Stomach (tissue), 19 donors: ENCODE measurements around the gene TMPRSS4. TPM values are rescaled to one million over a fixed set of nuclear protein-coding genes. Genes with fewer than 3 reads are reported as not detected.

Experiments used
- DNase-seq, 2 donors: peaks; one replicate each; pipeline versions ENCODE4 v3.0.0 to v3.0.0-alpha.2; 2013 to 2019
- H3K27ac ChIP-seq, 5 donors: fragments of 200-600 bp in 4 of 5; sonication (generic) in 4 of 5; one replicate each; pipeline ENCODE4 v1.5.1; 2013 to 2019; ENCODE audit warnings: mild to moderate bottlenecking in 1 of 5, moderate library complexity in 1 of 5
- H3K27me3 ChIP-seq, 3 donors: fragments of 200-600 bp; sonication (generic); one replicate each; pipeline ENCODE4 v1.5.1; 2017 to 2019; ENCODE audit warnings: mixed run types in 1 of 3
- H3K36me3 ChIP-seq, 4 donors: fragments of 200-600 bp; sonication (generic); 1 replicate in 3 of 4; 2 replicates in 1 of 4; pipeline ENCODE4 v1.5.1; 2016 to 2019
- H3K4me1 ChIP-seq, 4 donors: fragments of 200-600 bp; sonication (generic); one replicate each; pipeline ENCODE4 v1.5.1; 2016 to 2019
- H3K4me3 ChIP-seq, 4 donors: fragments of 200-600 bp; sonication (generic) in 3 of 4; one replicate each; pipeline ENCODE4 v1.5.1; 2016 to 2019; ENCODE audit warnings: mild to moderate bottlenecking in 1 of 4
- H3K9me3 ChIP-seq, 4 donors: fragments of 200-600 bp; sonication (generic); one replicate each; pipeline ENCODE4 v1.5.1; 2016 to 2019
- CTCF ChIP-seq, 7 experiments: fragments of 450-650 bp in 4 of 7; fragments of 200-600 bp in 3 of 7; sonication (generic) in 3 of 7; IDR thresholded peaks; one replicate each; pipeline ENCODE4 v1.5.1; 2016 to 2019; ENCODE audit warnings: antibody characterized with exemption in 7 of 7, control low read depth in 2 of 7, mild to moderate bottlenecking in 1 of 7
- EP300 ChIP-seq: sonication (generic); formaldehyde crosslinking; IDR thresholded peaks from one replicate; pipeline ENCODE4 v1.6.1; 2017; ENCODE audit warnings: antibody characterized with exemption
- POLR2A ChIP-seq, 4 donors: fragments of 450-650 bp; IDR thresholded peaks; one replicate each; pipeline ENCODE4 v1.6.1; 2016; ENCODE audit warnings: antibody characterized with exemption in 4 of 4, control low read depth in 2 of 4, mild to moderate bottlenecking in 1 of 4, moderate library complexity in 1 of 4
- POLR2AphosphoS5 ChIP-seq, 3 donors: sonication (generic); formaldehyde crosslinking; IDR thresholded peaks; one replicate each; pipeline ENCODE4 v1.6.1; 2016; ENCODE audit warnings: antibody characterized with exemption in 3 of 3
- WGBS, 5 donors: extraction: QIAGEN DNeasy Blood & Tissue Kit in 3 of 5; methylation state at CpG; one replicate each; pipeline versions ENCODE4 v1.1.5 to v1.1.7; 2013 to 2018; 5-methylcytosine and 5-hydroxymethylcytosine counted together
- intact Hi-C: fragments of 100-400 bp; cut with DNase I; formaldehyde crosslinking; loops from one replicate; pipeline ENCODE4 v1.15.1; 2023; ENCODE audit warnings: low total_unique reads
- long read RNA-seq, 10 donors: transcript quantifications; one replicate each; lab custom pipeline, GENCODE V29; 2026
- polyA plus RNA-seq, 3 donors: library from polyadenylated mRNA; stranded (reverse); fragments of 200-250 nt; gene quantifications; one replicate each; pipeline ENCODE4 v1.2.3, GENCODE V29; 2013
- total RNA-seq, 5 donors: library from RNA; depleted of rRNA; stranded (reverse); fragments of >200 nt; gene quantifications; one replicate each; pipeline versions ENCODE4 v1.1.0 to v1.2.3, GENCODE V29; 2014 to 2016
- donor health status: healthy with polysubstance abuse.
- donor health status: Bipolar disorder and iron deficiency.
- donor health status: healthy.

Gene TMPRSS4, protein sequence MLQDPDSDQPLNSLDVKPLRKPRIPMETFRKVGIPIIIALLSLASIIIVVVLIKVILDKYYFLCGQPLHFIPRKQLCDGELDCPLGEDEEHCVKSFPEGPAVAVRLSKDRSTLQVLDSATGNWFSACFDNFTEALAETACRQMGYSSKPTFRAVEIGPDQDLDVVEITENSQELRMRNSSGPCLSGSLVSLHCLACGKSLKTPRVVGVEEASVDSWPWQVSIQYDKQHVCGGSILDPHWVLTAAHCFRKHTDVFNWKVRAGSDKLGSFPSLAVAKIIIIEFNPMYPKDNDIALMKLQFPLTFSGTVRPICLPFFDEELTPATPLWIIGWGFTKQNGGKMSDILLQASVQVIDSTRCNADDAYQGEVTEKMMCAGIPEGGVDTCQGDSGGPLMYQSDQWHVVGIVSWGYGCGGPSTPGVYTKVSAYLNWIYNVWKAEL
- total RNA-seq (100 to 1,000 TPM in 1 of 5 donors, 10 to 100 TPM in 2, 1 to 10 TPM in 2; 4.7 to 498 (median 28.1) TPM), polyA plus RNA-seq (10 to 100 TPM in 1 of 3 donors, 1 to 10 TPM in 2; 7.0 to 84.7 (median 8.1) TPM)
- long read RNA-seq, donor 1, full-length matches to known transcripts: 5 of 5 reads
- long read RNA-seq, donor 1, partial matches to known transcripts: 0 of 5 reads
- long read RNA-seq, donor 1, other reads (novel, unspliced or antisense): 0 of 5 reads
- long read RNA-seq, donor 2, full-length matches to known transcripts: 6 of 6 reads
- long read RNA-seq, donor 2, partial matches to known transcripts: 0 of 6 reads
- long read RNA-seq, donor 2, other reads (novel, unspliced or antisense): 0 of 6 reads
- long read RNA-seq, donor 3, partial matches to known transcripts: 0 of 3 reads
- long read RNA-seq, donor 3, other reads (novel, unspliced or antisense): 0 of 3 reads
- long read RNA-seq, donor 4, partial matches to known transcripts: 0 of 2 reads
- long read RNA-seq, donor 4, other reads (novel, unspliced or antisense): 0 of 2 reads
- long read RNA-seq, donor 5, full-length matches to known transcripts: 2 of 2 reads
- long read RNA-seq, donor 5, partial matches to known transcripts: 0 of 2 reads
- long read RNA-seq, donor 5, other reads (novel, unspliced or antisense): 0 of 2 reads
- long read RNA-seq, donor 6, full-length matches to known transcripts: 9 of 21 reads
- long read RNA-seq, donor 6, partial matches to known transcripts: 12 of 21 reads
- long read RNA-seq, donor 6, other reads (novel, unspliced or antisense): 0 of 21 reads
- long read RNA-seq, donor 7, full-length matches to known transcripts: 9 of 9 reads
- long read RNA-seq, donor 7, partial matches to known transcripts: 0 of 9 reads
- long read RNA-seq, donor 7, other reads (novel, unspliced or antisense): 0 of 9 reads
- long read RNA-seq, donor 8, full-length matches to known transcripts: 4 of 4 reads
- long read RNA-seq, donor 8, partial matches to known transcripts: 0 of 4 reads
- long read RNA-seq, donor 8, other reads (novel, unspliced or antisense): 0 of 4 reads
- long read RNA-seq, donor 9, full-length matches to known transcripts: 2 of 2 reads
- long read RNA-seq, donor 9, partial matches to known transcripts: 0 of 2 reads
- long read RNA-seq, donor 9, other reads (novel, unspliced or antisense): 0 of 2 reads
- long read RNA-seq, donor 10, full-length matches to known transcripts: 6 of 17 reads
- long read RNA-seq, donor 10, partial matches to known transcripts: 11 of 17 reads
- long read RNA-seq, donor 10, other reads (novel, unspliced or antisense): 0 of 17 reads

GRCh38 chr11:118076754-118077281 lies at the start of gene TMPRSS4:
Gene TMPRSS4, plus strand, starts transcription at chr11:118077078. Its CDS starts 225 bp downstream, at chr11:118077303.
- H3K9me3 ChIP-seq: no peaks in the 10 kb centered on the region
- H3K27ac ChIP-seq: peak within 1 kb of the TSS; percentile 21 to 74 (median 71)
- peak within 1 kb of the TSS in 1 of 4 donors; percentile 24 for H3K4me3 ChIP-seq
- H3K4me1 ChIP-seq: peaks cover 0 to 4% (median 0%) of the 10 kb centered on the region in 4 donors
- no peaks in the 10 kb centered on the region for H3K36me3 ChIP-seq
- DNase-seq: peak; percentile 76 to 95
- WGBS, 5 donors: 27 to 64% (median 50%) methylated on average over 7 of the region's 7 CpGs
- H3K27me3 ChIP-seq: peaks cover 0 to 17% (median 0%) of the 10 kb centered on the region in 3 donors
- no peak for TF ChIP-seq POLR2A (IDR thresholded peaks at IDR 0.05)
- peak in 1 of 3 donors; percentile 66 for TF ChIP-seq POLR2AphosphoS5 (IDR thresholded peaks at IDR 0.05)
- intact Hi-C loops: no loop called here

GRCh38 chr11:118027694-118028093 lies 49.2 kb upstream of the TMPRSS4 start:
- no peak overlapping the region for H3K27ac ChIP-seq
- H3K36me3 ChIP-seq: no peaks in the 10 kb centered on the region
- TF ChIP-seq EP300: no peak
- TF ChIP-seq CTCF (IDR thresholded peaks at IDR 0.05): no peak
- no peak for TF ChIP-seq POLR2A (IDR thresholded peaks at IDR 0.05)
- no peak for TF ChIP-seq POLR2AphosphoS5 (IDR thresholded peaks at IDR 0.05)
- no peak for DNase-seq
- H3K27me3 ChIP-seq: peaks cover 0 to 11% (median 0%) of the 10 kb centered on the region in 3 donors
- no peaks in the 10 kb centered on the region for H3K4me1 ChIP-seq
- intact Hi-C loops: no loop called here
- no peaks in the 10 kb centered on the region for H3K9me3 ChIP-seq
- 78 to 88% (median 82%) methylated on average over 4 of the region's 4 CpGs for WGBS, 5 donors
- H3K4me3 ChIP-seq: no peak overlapping the region

DNA sequence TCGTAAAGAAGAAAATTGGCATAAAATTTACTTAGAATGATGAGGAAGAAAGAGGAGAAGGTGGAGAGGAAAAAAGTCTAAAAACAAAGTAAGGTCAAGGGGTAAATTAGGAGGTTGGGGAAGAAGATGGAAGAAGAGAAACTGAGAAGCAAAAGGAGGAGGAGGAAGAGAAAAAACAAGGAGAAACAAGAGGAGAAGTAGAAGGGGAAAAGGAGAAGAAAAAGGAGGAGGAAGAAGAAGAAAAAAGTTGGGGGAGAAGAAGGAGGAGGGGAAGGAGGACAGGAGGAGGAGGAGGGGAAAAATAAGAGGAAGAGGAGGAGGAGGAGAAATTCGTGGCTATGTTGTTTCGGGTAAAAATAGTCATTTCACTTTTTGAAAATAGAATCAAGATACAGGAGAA lies 48.3 kb upstream of the TMPRSS4 start:
- TF ChIP-seq CTCF (IDR thresholded peaks at IDR 0.05) (no peak), POLR2A (IDR thresholded peaks at IDR 0.05) (no peak), EP300 (no peak), POLR2AphosphoS5 (IDR thresholded peaks at IDR 0.05) (no peak)
- Histone ChIP-seq H3K27me3 (peaks cover 0 to 11% (median 0%) of the 10 kb centered on the region in 3 donors), H3K4me3 (no peak overlapping the region), H3K27ac (no peak overlapping the region), H3K36me3 (no peaks in the 10 kb centered on the region), H3K4me1 (no peaks in the 10 kb centered on the region), H3K9me3 (no peaks in the 10 kb centered on the region)
- intact Hi-C loops: no loop called here
- DNase-seq: no peak
- WGBS, 5 donors: 66 to 76% (median 74%) methylated on average over 3 of the region's 3 CpGs

- H3K4me1 ChIP-seq: no peaks in the 10 kb centered on the region
- H3K4me3 ChIP-seq: no peak overlapping the region
- H3K9me3 ChIP-seq: no peaks in the 10 kb centered on the region
- intact Hi-C loops: no loop called here
- 74 to 88% (median 87%) methylated on average over 4 of the region's 4 CpGs for WGBS, 5 donors
- no peak overlapping the region for H3K27ac ChIP-seq
- TF ChIP-seq POLR2A (IDR thresholded peaks at IDR 0.05) (no peak), EP300 (no peak), CTCF (IDR thresholded peaks at IDR 0.05) (no peak), POLR2AphosphoS5 (IDR thresholded peaks at IDR 0.05) (no peak)
- no peaks in the 10 kb centered on the region for H3K36me3 ChIP-seq
- no peak for DNase-seq
- peaks cover 0 to 30% (median 0%) of the 10 kb centered on the region in 3 donors for H3K27me3 ChIP-seq
These were observed 43.4 kb upstream of the TMPRSS4 start for GRCh38 chr11:118033443-118033842.
